Upper lobe of left lung (tissue), 4 donors: Measurements from ENCODE around the gene INPP5K.

Experiments
- CTCF ChIP-seq, 6 experiments: fragments of 450-650 bp in 4 of 6; fragments of 200-600 bp in 2 of 6; sonication (generic) in 2 of 6; IDR thresholded peaks; one replicate each; pipeline ENCODE4 v1.5.1; 2016 to 2019; ENCODE audit warnings: antibody characterized with exemption in 6 of 6
- EP300 ChIP-seq, 4 donors: sonication (generic); formaldehyde crosslinking; IDR thresholded peaks; one replicate each; pipeline ENCODE4 v1.5.1; 2017; ENCODE audit warnings: antibody characterized with exemption in 4 of 4, control low read depth in 2 of 4
- POLR2A ChIP-seq, 4 donors: fragments of 450-650 bp; IDR thresholded peaks; one replicate each; pipeline ENCODE4 v1.5.1; 2016 to 2017; ENCODE audit warnings: antibody characterized with exemption in 4 of 4, mild to moderate bottlenecking in 2 of 4

- TF ChIP-seq CTCF (IDR thresholded peaks at IDR 0.05) = no peak
- TF ChIP-seq POLR2A (IDR thresholded peaks at IDR 0.05) = no peak
- no peak for TF ChIP-seq EP300 (IDR thresholded peaks at IDR 0.05)
Measured at GRCh38 chr17:1535737-1536136, 19.3 kb upstream of the INPP5K start.
